ENCODE results near the gene HYAL1. TPM values are rescaled to one million over a fixed set of nuclear protein-coding genes. Genes with fewer than 3 reads are reported as not detected.

The HYAL1 gene
- total and polyA plus RNA-seq, 7 donors: 2.4 to 15.1 (median 4.6) TPM

- peaks cover 0 to 56% (median 46%) of the 10 kb centered on the region in 4 donors for H3K4me1 ChIP-seq
- H3K36me3 ChIP-seq: peaks cover 20 to 35% (median 25%) of the 10 kb centered on the region in 4 donors
- WGBS, 2 donors: 81 to 88% methylated on average over 5 of the region's 5 CpGs
- H3K27me3 ChIP-seq: no peaks in the 10 kb centered on the region
- H3K27ac ChIP-seq: peak overlapping the region; percentile 93 to 99 (median 99)
- H3K9me3 ChIP-seq: no peaks in the 10 kb centered on the region
- no peak for TF ChIP-seq EP300 (IDR thresholded peaks at IDR 0.05)
- H3K4me3 ChIP-seq: peak overlapping the region in 3 of 4 donors; percentile 53 to 73 (median 72)
- DNase-seq: no peak
- intact Hi-C loops (cut with DNase I): loop anchor here (1.0 to 5.0 kb wide), 2 partner anchors 12 to 66 kb away; partner anchors contain the start of gene TUSC2
These were observed 42.4 kb downstream of the HYAL1 start for GRCh38 chr3:50260942-50261441.

GRCh38 chr3:50260027-50260941 is 43.1 kb downstream of the HYAL1 start:
- 1 to 2% methylated on average over 70 of the region's 70 CpGs for WGBS, 2 donors
- DNase-seq: peak; percentile 97
- H3K27ac ChIP-seq: peak overlapping the region; percentile 93 to 99 (median 99)
- peaks cover 20 to 42% (median 25%) of the 10 kb centered on the region in 4 donors for H3K36me3 ChIP-seq
- H3K4me1 ChIP-seq: peaks cover 4 to 52% (median 39%) of the 10 kb centered on the region in 4 donors
- TF ChIP-seq CTCF (IDR thresholded peaks at IDR 0.05): peak; percentile 92 to 99 (median 96)
- no peak for TF ChIP-seq EP300 (IDR thresholded peaks at IDR 0.05)
- TF ChIP-seq POLR2AphosphoS5 (IDR thresholded peaks at IDR 0.05): peak; percentile 74 to 90 (median 84)
- TF ChIP-seq POLR2A (IDR thresholded peaks at IDR 0.05): peak in 1 of 2 donors; percentile 30
- no peaks in the 10 kb centered on the region for H3K9me3 ChIP-seq
- intact Hi-C loops (cut with DNase I): loop anchor here (1.0 to 5.0 kb wide), 2 partner anchors 13 to 67 kb away; partner anchors contain the start of gene TUSC2
- H3K4me3 ChIP-seq: peak overlapping the region; percentile 53 to 73 (median 67)
- H3K27me3 ChIP-seq: no peaks in the 10 kb centered on the region

GRCh38 chr3:50259432-50260026 is 43.8 kb downstream of the HYAL1 start:
- Histone ChIP-seq H3K9me3 (no peaks in the 10 kb centered on the region), H3K4me3 (peak overlapping the region in 3 of 4 donors; percentile 53 to 73 (median 72)), H3K27me3 (no peaks in the 10 kb centered on the region), H3K36me3 (peaks cover 20 to 50% (median 31%) of the 10 kb centered on the region in 4 donors), H3K4me1 (peaks cover 4 to 52% (median 33%) of the 10 kb centered on the region in 4 donors), H3K27ac (peak overlapping the region; percentile 93 to 99 (median 99))
- no peak for TF ChIP-seq POLR2A (IDR thresholded peaks at IDR 0.05)
- no peak for TF ChIP-seq CTCF (IDR thresholded peaks at IDR 0.05)
- TF ChIP-seq EP300 (IDR thresholded peaks at IDR 0.05): no peak
- TF ChIP-seq POLR2AphosphoS5 (IDR thresholded peaks at IDR 0.05): no peak
- DNase-seq: peak; percentile 74
- WGBS, 2 donors: 58 to 61% methylated on average over 18 of the region's 18 CpGs
- intact Hi-C loops (cut with DNase I): loop anchor here (1.0 to 5.0 kb wide), 2 partner anchors 14 to 68 kb away; partner anchors contain the start of gene TUSC2

- DNase-seq: no peak
- intact Hi-C loops (cut with DNase I): no loop called here
- WGBS, 2 donors: 75 to 81% methylated on average over 16 of the region's 16 CpGs
- Histone ChIP-seq H3K27me3 (no peaks in the 10 kb centered on the region), H3K4me3 (no peak overlapping the region), H3K4me1 (peaks cover 4 to 46% (median 29%) of the 10 kb centered on the region in 4 donors), H3K36me3 (peaks cover 20 to 54% (median 34%) of the 10 kb centered on the region in 4 donors), H3K27ac (peak overlapping the region; percentile 93 to 99 (median 99)), H3K9me3 (no peaks in the 10 kb centered on the region)
- peak in 1 of 4 donors; percentile 5 for TF ChIP-seq POLR2AphosphoS5 (IDR thresholded peaks at IDR 0.05)
- TF ChIP-seq CTCF (IDR thresholded peaks at IDR 0.05): no peak
These were observed 44.4 kb downstream of the HYAL1 start for GRCh38 chr3:50258979-50259378.
